Suprapubic skin (tissue), 3 donors: ENCODE results near the gene NAB1.

Experiments
- CTCF ChIP-seq, 2 donors: fragments of 200-600 bp in 1 of 2; fragments of 450-650 bp in 1 of 2; sonication (generic) in 1 of 2; IDR thresholded peaks; one replicate each; pipeline ENCODE4 v1.5.1; 2016 to 2019; ENCODE audit warnings: antibody characterized with exemption in 2 of 2, mild to moderate bottlenecking in 1 of 2, moderate library complexity in 1 of 2
- POLR2AphosphoS5 ChIP-seq, 3 donors: sonication (generic); formaldehyde crosslinking; IDR thresholded peaks; one replicate each; pipeline ENCODE4 v1.6.1; 2017; ENCODE audit warnings: antibody characterized with exemption in 3 of 3

GRCh38 chr2:190655570-190655969 is 6.7 kb downstream of the NAB1 start:
- TF ChIP-seq POLR2AphosphoS5 (IDR thresholded peaks at IDR 0.05) (no peak), CTCF (IDR thresholded peaks at IDR 0.05) (no peak)
